Pancreas (tissue), 10 donors: ENCODE measurements around the gene P2RY14. TPM values are rescaled to one million over a fixed set of nuclear protein-coding genes. Genes with fewer than 3 reads are reported as not detected.

Source experiments
- ATAC-seq, 4 donors: fragments of 200-7000 bp; cut with Tn5 transposase; one replicate each; pipeline versions ENCODE4 v1.8.0 to v1.9.1; 2020; ENCODE audit warnings: mild to moderate bottlenecking in 4 of 4, moderate library complexity in 4 of 4
- DNase-seq, 6 donors: peaks; one replicate each; pipeline ENCODE4 v3.0.0-alpha.2; 2020
- FAIRE-seq: peaks from 2 replicates; lab custom pipeline; 2012; peaks lifted over from hg19 to GRCh38; lab: Jason Lieb, UNC
- H3K27ac ChIP-seq, 4 donors: fragments of 200-600 bp; sonication (generic); 1 replicate in 3 of 4; 2 replicates in 1 of 4; pipeline versions ENCODE4 v1.5.0 to v1.8.0; 2020
- H3K27me3 ChIP-seq, 4 donors: fragments of 200-600 bp; one replicate each; pipeline ENCODE4 v1.8.0; 2021
- H3K36me3 ChIP-seq, 3 donors: fragments of 200-600 bp; sonication (generic) in 1 of 3; one replicate each; pipeline versions ENCODE4 v1.5.0 to v1.8.0; 2020 to 2021
- H3K4me1 ChIP-seq, 3 donors: fragments of 200-600 bp; one replicate each; pipeline ENCODE4 v1.8.0; 2021
- H3K4me3 ChIP-seq, 4 donors: fragments of 200-600 bp; sonication (generic) in 2 of 4; one replicate each; pipeline versions ENCODE4 v1.5.0 to v1.8.0; 2020 to 2021
- H3K9me3 ChIP-seq, 4 donors: fragments of 200-600 bp; one replicate each; pipeline ENCODE4 v1.8.0; 2021
- WGBS, 2 donors: extraction: QIAGEN DNeasy Blood & Tissue Kit; methylation state at CpG; one replicate each; pipeline ENCODE4 v1.1.7; 2013; 5-methylcytosine and 5-hydroxymethylcytosine counted together
- intact Hi-C, 3 donors: fragments of 100-400 bp; cut with DNase I; formaldehyde crosslinking; loops; one replicate each; pipeline versions ENCODE4 v1.11.1 to v1.14.2; 2022
- polyA plus RNA-seq, 2 donors: library from polyadenylated mRNA; stranded (reverse); fragments of 200-250 nt; gene quantifications; one replicate each; pipeline ENCODE4 v1.2.3, GENCODE V29; 2013
- total RNA-seq, 6 donors: library from RNA; stranded (reverse); fragmentation: NEBNext Ultra II Directional in 4 of 6; extraction: Animal tissue kit (Norgen Biotek cat#: 25700) in 4 of 6; gene quantifications; one replicate each; pipeline versions ENCODE4 v1.2.1 to v1.2.4, GENCODE V29; 2021 to 2023
- TF ChIP-seq, protein P1 (sequence below), 4 donors: fragments of 200-600 bp; sonication (generic) in 3 of 4; IDR thresholded peaks; one replicate each; pipeline versions ENCODE4 v1.5.0 to v1.8.0; 2021; ENCODE audit warnings: antibody characterized with exemption in 4 of 4
- donor health status: healthy with polysubstance abuse.
- donor health status: DM: no; HTN: no; CAD: no; lungs with moderate emphysema.
- donor health status: DM: no; HTN: no; CAD: no.
- donor health status: control.
- donor health status: control.
- donor health status: Bipolar disorder and iron deficiency.
- donor health status: DM: yes; HTN: yes; CAD: no.
- donor health status: DM: no; HTN: no; CAD: no.
- donor health status: DM: no; HTN: no; CAD: no.
- donor health status: DM: yes; HTN: yes; CAD: no.

Gene P2RY14
- total and polyA plus RNA-seq, 8 donors: 0.08 to 0.47 (median 0.11) TPM

DNA sequence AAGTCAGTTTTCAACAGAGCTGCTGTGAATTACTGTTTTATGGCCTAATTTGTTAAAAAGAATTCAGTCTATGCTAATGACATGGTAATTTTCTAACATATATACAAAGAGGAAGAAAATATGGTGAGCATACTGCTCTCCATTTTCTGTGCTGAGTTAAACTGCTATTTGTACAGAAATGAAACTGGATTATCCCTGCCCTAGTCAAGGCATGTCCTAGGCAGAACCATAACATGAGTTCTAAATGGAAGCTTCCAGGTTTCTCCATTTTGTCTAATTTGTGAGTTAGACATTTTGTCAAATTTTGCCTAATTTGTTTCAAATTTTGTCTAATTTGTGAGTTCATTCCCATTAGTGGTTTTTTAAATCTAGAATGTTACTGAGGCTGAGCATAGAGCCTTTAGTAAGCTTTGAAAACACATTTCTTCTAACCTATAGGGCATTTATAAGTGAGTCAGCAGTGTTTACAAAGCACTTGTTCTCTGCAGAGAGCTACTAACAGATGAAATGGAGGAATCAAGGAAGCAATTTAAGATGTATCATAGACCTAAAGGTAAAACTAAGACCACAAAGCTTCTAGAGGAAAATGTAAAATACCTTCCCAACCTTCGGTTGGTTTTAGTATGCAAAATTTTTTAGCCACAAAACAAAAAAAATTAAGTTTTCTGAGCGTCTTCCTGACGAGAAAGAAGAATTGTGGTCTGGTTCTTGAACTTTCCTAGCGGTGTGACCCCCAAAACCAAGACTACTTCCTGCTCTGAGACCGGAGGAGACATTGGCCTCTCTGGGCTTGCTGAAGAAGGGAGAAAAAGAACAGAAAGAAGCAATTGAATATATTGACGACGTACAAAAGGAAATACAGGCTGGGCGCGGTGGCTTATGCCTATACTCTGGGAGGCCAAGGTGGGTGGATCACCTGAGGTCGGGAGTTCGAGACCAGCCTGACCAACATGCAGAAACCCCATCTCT lies 9.8 kb downstream of the P2RY14 start:
- ATAC-seq (no peak), FAIRE-seq (no peak), DNase-seq (no peak)
- H3K27me3 ChIP-seq: no peaks in the 10 kb centered on the region
- no peak overlapping the region for H3K4me3 ChIP-seq
- intact Hi-C loops: no loop called here
- H3K4me1 ChIP-seq: no peaks in the 10 kb centered on the region
- 93 to 94% methylated on average over 11 of the region's 11 CpGs for WGBS, 2 donors
- H3K36me3 ChIP-seq: no peaks in the 10 kb centered on the region
- no peaks in the 10 kb centered on the region for H3K9me3 ChIP-seq
- no peak overlapping the region for H3K27ac ChIP-seq
- TF ChIP-seq, protein P1, sequence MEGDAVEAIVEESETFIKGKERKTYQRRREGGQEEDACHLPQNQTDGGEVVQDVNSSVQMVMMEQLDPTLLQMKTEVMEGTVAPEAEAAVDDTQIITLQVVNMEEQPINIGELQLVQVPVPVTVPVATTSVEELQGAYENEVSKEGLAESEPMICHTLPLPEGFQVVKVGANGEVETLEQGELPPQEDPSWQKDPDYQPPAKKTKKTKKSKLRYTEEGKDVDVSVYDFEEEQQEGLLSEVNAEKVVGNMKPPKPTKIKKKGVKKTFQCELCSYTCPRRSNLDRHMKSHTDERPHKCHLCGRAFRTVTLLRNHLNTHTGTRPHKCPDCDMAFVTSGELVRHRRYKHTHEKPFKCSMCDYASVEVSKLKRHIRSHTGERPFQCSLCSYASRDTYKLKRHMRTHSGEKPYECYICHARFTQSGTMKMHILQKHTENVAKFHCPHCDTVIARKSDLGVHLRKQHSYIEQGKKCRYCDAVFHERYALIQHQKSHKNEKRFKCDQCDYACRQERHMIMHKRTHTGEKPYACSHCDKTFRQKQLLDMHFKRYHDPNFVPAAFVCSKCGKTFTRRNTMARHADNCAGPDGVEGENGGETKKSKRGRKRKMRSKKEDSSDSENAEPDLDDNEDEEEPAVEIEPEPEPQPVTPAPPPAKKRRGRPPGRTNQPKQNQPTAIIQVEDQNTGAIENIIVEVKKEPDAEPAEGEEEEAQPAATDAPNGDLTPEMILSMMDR (IDR thresholded peaks at IDR 0.05): no peak

DNA sequence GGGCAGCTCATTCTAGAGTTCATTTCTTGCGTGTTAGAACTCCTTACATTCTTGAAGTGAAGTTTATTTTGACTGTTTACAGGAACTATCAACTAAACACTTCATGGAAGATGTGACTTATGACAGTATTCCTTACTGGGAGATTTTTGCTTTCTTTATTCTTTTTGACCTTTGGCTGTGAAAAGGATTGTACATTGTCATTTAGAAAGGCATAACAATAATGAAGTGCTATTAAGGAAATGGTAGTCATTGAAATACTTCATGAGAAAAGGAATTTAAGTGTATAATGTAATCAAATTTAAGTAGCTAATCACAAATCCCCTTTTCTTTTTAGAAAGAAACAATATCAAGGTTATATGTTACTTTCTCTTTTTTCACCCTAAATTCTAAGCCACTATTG lies 11.3 kb downstream of the P2RY14 start:
- TF ChIP-seq, protein P1 (IDR thresholded peaks at IDR 0.05): no peak
- H3K9me3 ChIP-seq: no peaks in the 10 kb centered on the region
- no peak for ATAC-seq
- intact Hi-C loops: no loop called here
- no peak for DNase-seq
- no peaks in the 10 kb centered on the region for H3K27me3 ChIP-seq
- no peak overlapping the region for H3K27ac ChIP-seq
- no peak for FAIRE-seq
- no peaks in the 10 kb centered on the region for H3K36me3 ChIP-seq
- H3K4me3 ChIP-seq: no peak overlapping the region
- H3K4me1 ChIP-seq: no peaks in the 10 kb centered on the region
- 97 to 98% methylated on average over 1 of the region's 1 CpG for WGBS, 2 donors

DNA sequence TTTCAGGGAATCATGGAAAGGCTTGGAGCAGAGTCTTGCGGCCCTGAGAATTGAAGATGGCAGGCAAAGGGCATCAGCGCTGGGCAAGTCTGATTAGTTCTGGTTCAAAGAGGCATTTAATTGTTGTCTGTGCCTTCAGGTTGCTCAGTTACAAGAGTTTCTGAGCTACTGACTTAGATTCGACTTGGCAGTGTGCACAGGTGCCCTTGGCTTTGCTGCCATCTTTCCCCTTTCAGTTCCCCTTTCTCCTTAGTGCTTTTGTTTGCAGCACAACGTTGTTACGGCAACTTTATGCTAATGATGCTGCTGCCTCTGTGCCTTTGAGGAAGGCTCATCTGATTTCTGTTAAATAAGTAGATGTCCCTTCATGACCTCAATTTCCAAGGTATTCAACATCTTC lies 12.5 kb downstream of the P2RY14 start:
- WGBS, 2 donors: 77 to 82% methylated on average over 5 of the region's 5 CpGs
- TF ChIP-seq, protein P1 (IDR thresholded peaks at IDR 0.05): no peak
- H3K4me1 ChIP-seq: no peaks in the 10 kb centered on the region
- no peak overlapping the region for H3K27ac ChIP-seq
- no peaks in the 10 kb centered on the region for H3K9me3 ChIP-seq
- ATAC-seq: peak in 2 of 4 donors; percentile 70 to 74
- no peaks in the 10 kb centered on the region for H3K36me3 ChIP-seq
- no peak for DNase-seq
- no peaks in the 10 kb centered on the region for H3K27me3 ChIP-seq
- FAIRE-seq: no peak
- no peak overlapping the region for H3K4me3 ChIP-seq
- intact Hi-C loops: no loop called here

DNA sequence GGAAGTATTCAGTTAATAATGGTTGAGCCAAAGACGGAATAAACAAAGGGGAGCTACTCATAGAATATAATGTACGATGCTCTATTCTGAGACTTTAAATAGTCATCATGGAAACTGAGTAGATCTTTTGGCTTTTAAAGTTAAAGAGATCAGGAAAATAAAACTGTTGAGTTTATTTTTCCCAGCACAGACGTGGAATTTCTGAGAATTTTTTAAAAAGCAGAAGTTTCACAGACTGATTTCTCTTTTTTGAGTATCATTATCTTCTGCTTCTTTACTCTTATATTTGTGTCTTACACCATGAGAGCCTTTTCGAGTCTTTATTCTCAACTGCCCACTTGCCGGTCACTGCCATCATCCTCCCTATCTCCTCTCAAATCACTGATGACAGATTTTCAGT lies 13.2 kb downstream of the P2RY14 start:
- 86 to 95% methylated on average over 5 of the region's 5 CpGs for WGBS, 2 donors
- Histone ChIP-seq H3K27ac (no peak overlapping the region), H3K4me3 (no peak overlapping the region), H3K4me1 (no peaks in the 10 kb centered on the region), H3K9me3 (no peaks in the 10 kb centered on the region), H3K36me3 (no peaks in the 10 kb centered on the region), H3K27me3 (no peaks in the 10 kb centered on the region)
- TF ChIP-seq, protein P1 (IDR thresholded peaks at IDR 0.05): no peak
- FAIRE-seq (no peak), ATAC-seq (no peak), DNase-seq (no peak)
- intact Hi-C loops: no loop called here

DNA sequence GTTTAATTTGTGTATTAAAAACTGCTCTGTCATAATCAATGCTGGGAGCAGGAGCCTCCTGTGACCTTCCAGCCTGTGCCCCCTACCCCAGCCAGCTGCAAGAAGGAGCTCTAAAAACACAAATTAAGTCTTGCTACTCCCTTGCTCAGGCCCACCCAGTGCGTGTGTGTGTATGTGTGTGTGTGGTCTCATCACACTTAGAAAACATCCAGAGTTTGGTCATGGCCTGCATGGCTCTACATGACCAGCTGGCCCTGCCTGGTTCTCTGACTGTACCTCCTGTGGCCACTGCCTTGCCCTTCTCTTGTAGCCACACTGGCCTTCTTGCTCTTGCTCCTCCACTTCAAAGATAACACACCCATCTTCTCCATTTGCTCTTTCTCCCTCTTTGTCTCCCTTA lies 13.7 kb downstream of the P2RY14 start:
- WGBS, 2 donors: 97 to 100% methylated on average over 1 of the region's 1 CpG
- FAIRE-seq: no peak
- ATAC-seq: no peak

More for the DNA sequence above, 13.7 kb downstream of the P2RY14 start:
- no peaks in the 10 kb centered on the region for H3K4me1 ChIP-seq
- H3K4me3 ChIP-seq: no peak overlapping the region
- no peak overlapping the region for H3K27ac ChIP-seq
- no peaks in the 10 kb centered on the region for H3K36me3 ChIP-seq
- no peak for DNase-seq
- TF ChIP-seq, protein P1 (IDR thresholded peaks at IDR 0.05): no peak
- no peaks in the 10 kb centered on the region for H3K9me3 ChIP-seq
- no peaks in the 10 kb centered on the region for H3K27me3 ChIP-seq
- intact Hi-C loops: no loop called here
